ENCODE measurements around the gene XPO6.

The XPO6 gene

GRCh38 chr16:28183484-28183883 is 28.3 kb downstream of the XPO6 start:
- TF ChIP-seq CTCF (IDR thresholded peaks at IDR 0.05; ENCODE audit: low read depth, low read length, missing control alignments): no peak
- in situ Hi-C loops (cut with HindIII; ENCODE audit: low sequenced_read_pairs): no loop called here
- no peak for DNase-seq (ENCODE audit: low read depth)
- no peak overlapping the region for H3K4me3 ChIP-seq (ENCODE audit: low read depth, low read length)

- H3K4me3 ChIP-seq (ENCODE audit: low read depth, low read length): no peak overlapping the region
- no peak for TF ChIP-seq CTCF (IDR thresholded peaks at IDR 0.05; ENCODE audit: low read depth, low read length, missing control alignments)
- DNase-seq (ENCODE audit: low read depth): no peak
- in situ Hi-C loops (cut with HindIII; ENCODE audit: low sequenced_read_pairs): no loop called here
These were observed 29.0 kb downstream of the XPO6 start for GRCh38 chr16:28182801-28183200.

GRCh38 chr16:28182183-28182582 is 29.6 kb downstream of the XPO6 start:
- in situ Hi-C loops (cut with HindIII; ENCODE audit: low sequenced_read_pairs): no loop called here
- H3K4me3 ChIP-seq (ENCODE audit: low read depth, low read length): no peak overlapping the region
- no peak for TF ChIP-seq CTCF (IDR thresholded peaks at IDR 0.05; ENCODE audit: low read depth, low read length, missing control alignments)
- DNase-seq (ENCODE audit: low read depth): no peak

GRCh38 chr16:28181515-28181914 is 30.2 kb downstream of the XPO6 start:
- TF ChIP-seq CTCF (IDR thresholded peaks at IDR 0.05; ENCODE audit: low read depth, low read length, missing control alignments): no peak
- in situ Hi-C loops (cut with HindIII; ENCODE audit: low sequenced_read_pairs): no loop called here
- peak; percentile 93 for DNase-seq (ENCODE audit: low read depth)
- H3K4me3 ChIP-seq (ENCODE audit: low read depth, low read length): no peak overlapping the region

GRCh38 chr16:28180655-28181460 is 30.9 kb downstream of the XPO6 start:
- H3K4me3 ChIP-seq (ENCODE audit: low read depth, low read length): no peak overlapping the region
- in situ Hi-C loops (cut with HindIII; ENCODE audit: low sequenced_read_pairs): no loop called here
- DNase-seq (ENCODE audit: low read depth): no peak
- no peak for TF ChIP-seq CTCF (IDR thresholded peaks at IDR 0.05; ENCODE audit: low read depth, low read length, missing control alignments)

- H3K4me3 ChIP-seq (ENCODE audit: low read depth, low read length): no peak overlapping the region
- no peak for TF ChIP-seq CTCF (IDR thresholded peaks at IDR 0.05; ENCODE audit: low read depth, low read length, missing control alignments)
- in situ Hi-C loops (cut with HindIII; ENCODE audit: low sequenced_read_pairs): no loop called here
- DNase-seq (ENCODE audit: low read depth): no peak
These were observed 32.4 kb downstream of the XPO6 start for GRCh38 chr16:28179354-28179753.

Measured in astrocyte of the cerebellum (primary cell).